ENCODE data around the gene WDFY4.

The WDFY4 gene

GRCh38 chr10:49028639-49029038 is 344.0 kb downstream of the WDFY4 start:
- Histone ChIP-seq H3K4me2 (ENCODE audit: low read depth, low read length, poor library complexity, severe bottlenecking) (no peak overlapping the region), H4K20me1 (ENCODE audit: insufficient read depth, low read length, poor library complexity, severe bottlenecking) (no peaks in the 10 kb centered on the region), H3K9me3 (ENCODE audit: insufficient read depth, low read depth, low read length) (no peaks in the 10 kb centered on the region), H3K4me3 (ENCODE audit: low read length, poor library complexity, severe bottlenecking) (no peak overlapping the region), H3K27me3 (ENCODE audit: insufficient read depth, low read length, poor library complexity, severe bottlenecking) (no peaks in the 10 kb centered on the region), H3F3A (ENCODE audit: low read depth) (no peaks in the 10 kb centered on the region), H3K9me2 (replicated peaks; ENCODE audit: low read depth, low read length) (no peaks in the 10 kb centered on the region), H3K36me3 (ENCODE audit: insufficient read depth, low read length) (no peaks in the 10 kb centered on the region), H3K9ac (ENCODE audit: low read depth, low read length, poor library complexity, severe bottlenecking) (no peak overlapping the region), H3K79me2 (ENCODE audit: insufficient read depth, low read length) (no peaks in the 10 kb centered on the region), H3K4me1 (ENCODE audit: insufficient read depth, low read length, poor library complexity, severe bottlenecking) (no peaks in the 10 kb centered on the region), H2AFZ (ENCODE audit: low read length) (no peak overlapping the region)
- no peak for TF ChIP-seq EZH2phosphoT487 (IDR thresholded peaks at IDR 0.05; ENCODE audit: borderline replicate concordance)
- no peak for TF ChIP-seq CTCF (conservative IDR thresholded peaks at IDR 0.05; ENCODE audit: low read length)

GRCh38 chr10:49029666-49030065 is 345.0 kb downstream of the WDFY4 start:
- no peaks in the 10 kb centered on the region for H3K9me3 ChIP-seq (ENCODE audit: insufficient read depth, low read depth, low read length)
- H3K27me3 ChIP-seq (ENCODE audit: insufficient read depth, low read length, poor library complexity, severe bottlenecking) = no peaks in the 10 kb centered on the region
- H3K79me2 ChIP-seq (ENCODE audit: insufficient read depth, low read length) = no peaks in the 10 kb centered on the region
- no peaks in the 10 kb centered on the region for H3K9me2 ChIP-seq (replicated peaks; ENCODE audit: low read depth, low read length)
- H3K9ac ChIP-seq (ENCODE audit: low read depth, low read length, poor library complexity, severe bottlenecking) = no peak overlapping the region
- H3K36me3 ChIP-seq (ENCODE audit: insufficient read depth, low read length) = no peaks in the 10 kb centered on the region
- no peak overlapping the region for H2AFZ ChIP-seq (ENCODE audit: low read length)
- no peak overlapping the region for H3K4me2 ChIP-seq (ENCODE audit: low read depth, low read length, poor library complexity, severe bottlenecking)
- H3K4me3 ChIP-seq (ENCODE audit: low read length, poor library complexity, severe bottlenecking) = no peak overlapping the region
- no peaks in the 10 kb centered on the region for H3F3A ChIP-seq (ENCODE audit: low read depth)
- H3K4me1 ChIP-seq (ENCODE audit: insufficient read depth, low read length, poor library complexity, severe bottlenecking) = no peaks in the 10 kb centered on the region
- H4K20me1 ChIP-seq (ENCODE audit: insufficient read depth, low read length, poor library complexity, severe bottlenecking) = no peaks in the 10 kb centered on the region
- TF ChIP-seq EZH2phosphoT487 (IDR thresholded peaks at IDR 0.05; ENCODE audit: borderline replicate concordance) (no peak), CTCF (conservative IDR thresholded peaks at IDR 0.05; ENCODE audit: low read length) (no peak)
